Mesenchymal stem cell (in vitro differentiated cells and primary cell): Measurements from ENCODE around the gene GRIN1.

ENCODE experiments used
- DNase-seq: peaks from one replicate; pipeline ENCODE4 v3.0.0-alpha.2; 2013
- H2AFZ ChIP-seq: one replicate; pipeline ENCODE4 v1.6.1; 2013; ENCODE audit warnings: low read depth, mild to moderate bottlenecking, control low read depth, inconsistent platforms, low read length, moderate library complexity
- H2AK5ac ChIP-seq: 2 replicates; pipeline ENCODE4 v1.6.1; 2013; ENCODE audit warnings: low read length, moderate library complexity, mild to moderate bottlenecking, inconsistent platforms; ENCODE audit not compliant: severe bottlenecking
- H2BK120ac ChIP-seq: one replicate; pipeline ENCODE4 v1.6.1; 2013; ENCODE audit warnings: low read depth, mild to moderate bottlenecking, inconsistent platforms, low read length, moderate library complexity
- H2BK12ac ChIP-seq, 2 experiments: one replicate each; pipeline ENCODE4 v1.6.1; 2013; ENCODE audit warnings: inconsistent platforms in 2 of 2, low read length in 2 of 2, mild to moderate bottlenecking in 2 of 2, moderate library complexity in 2 of 2, control low read depth in 1 of 2
- H2BK15ac ChIP-seq: one replicate; pipeline ENCODE4 v1.6.1; 2013; ENCODE audit warnings: mild to moderate bottlenecking, low read depth, inconsistent platforms; ENCODE audit not compliant: poor library complexity, severe bottlenecking
- H2BK5ac ChIP-seq: 2 replicates; pipeline ENCODE4 v1.6.1; 2013; ENCODE audit warnings: low read depth, mild to moderate bottlenecking, low read length, control low read depth, inconsistent platforms; ENCODE audit not compliant: poor library complexity, severe bottlenecking
- H3K14ac ChIP-seq, 2 experiments: one replicate each; pipeline ENCODE4 v1.6.1; 2013; ENCODE audit warnings: inconsistent platforms in 2 of 2, low read length in 2 of 2, control low read depth in 1 of 2, mild to moderate bottlenecking in 1 of 2, moderate library complexity in 1 of 2
- H3K18ac ChIP-seq, 2 experiments: one replicate each; pipeline ENCODE4 v1.6.1; 2013; ENCODE audit warnings: inconsistent platforms in 2 of 2, low read length in 2 of 2, control low read depth in 1 of 2, low read depth in 1 of 2, mild to moderate bottlenecking in 1 of 2
- H3K23ac ChIP-seq, 2 experiments: one replicate each; pipeline ENCODE4 v1.6.1; 2013; ENCODE audit warnings: inconsistent platforms in 2 of 2, low read length in 2 of 2, mild to moderate bottlenecking in 2 of 2, moderate library complexity in 2 of 2, control low read depth in 1 of 2
- H3K27ac ChIP-seq: 2 replicates; pipeline ENCODE4 v1.5.1; 2013; ENCODE audit warnings: mild to moderate bottlenecking, moderate library complexity, low read length, control low read depth, inconsistent platforms; ENCODE audit not compliant: poor library complexity, severe bottlenecking
- H3K27me3 ChIP-seq, 2 experiments: 2 replicates each; pipeline versions ENCODE4 v1.6.1 to v1.7.0; 2013; ENCODE audit warnings: low read length in 2 of 2, mild to moderate bottlenecking in 2 of 2, moderate library complexity in 2 of 2, control low read depth in 1 of 2, inconsistent platforms in 1 of 2; ENCODE audit not compliant: control insufficient read depth in 1 of 2, insufficient read depth in 1 of 2
- H3K36me3 ChIP-seq, 2 experiments: 2 replicates each; pipeline versions ENCODE4 v1.6.1 to v1.7.0; 2013; ENCODE audit warnings: low read length in 2 of 2, control low read depth in 1 of 2, inconsistent platforms in 1 of 2, low read depth in 1 of 2, mild to moderate bottlenecking in 1 of 2; ENCODE audit not compliant: insufficient read depth in 2 of 2, control insufficient read depth in 1 of 2
- H3K4ac ChIP-seq, 2 experiments: one replicate each; pipeline ENCODE4 v1.6.1; 2013; ENCODE audit warnings: inconsistent platforms in 2 of 2, low read length in 2 of 2, mild to moderate bottlenecking in 2 of 2, moderate library complexity in 2 of 2, control low read depth in 1 of 2, low read depth in 1 of 2
- H3K4me1 ChIP-seq: 2 replicates; pipeline ENCODE4 v1.6.1; 2013; ENCODE audit warnings: low read depth, low read length, control low read depth; ENCODE audit not compliant: control insufficient read depth, insufficient read depth
- H3K4me2 ChIP-seq: 2 replicates; pipeline ENCODE4 v1.6.1; 2013; ENCODE audit warnings: low read length, mild to moderate bottlenecking, inconsistent platforms; ENCODE audit not compliant: poor library complexity, severe bottlenecking
- H3K4me3 ChIP-seq, 2 experiments: 2 replicates each; pipeline versions ENCODE4 v1.5.1 to v1.7.0; 2013; ENCODE audit warnings: low read length in 2 of 2, mild to moderate bottlenecking in 2 of 2, control low read depth in 1 of 2, low read depth in 1 of 2; ENCODE audit not compliant: insufficient read depth in 1 of 2
- H3K79me1 ChIP-seq: replicated peaks from 2 replicates; pipeline ENCODE4 v1.6.1; 2013; ENCODE audit warnings: mild to moderate bottlenecking, control low read depth, low read length, inconsistent platforms; ENCODE audit not compliant: poor library complexity, severe bottlenecking
- H3K9ac ChIP-seq: 2 replicates; pipeline ENCODE4 v1.7.0; 2013; ENCODE audit warnings: mild to moderate bottlenecking, low read length, moderate library complexity
- H3K9me3 ChIP-seq: 2 replicates; pipeline ENCODE4 v1.7.0; 2013; ENCODE audit warnings: mild to moderate bottlenecking, low read length; ENCODE audit not compliant: control insufficient read depth
- H4K8ac ChIP-seq: one replicate; pipeline ENCODE4 v1.6.1; 2013; ENCODE audit warnings: inconsistent platforms, mild to moderate bottlenecking, low read length, moderate library complexity
- H4K91ac ChIP-seq: one replicate; pipeline ENCODE4 v1.6.1; 2013; ENCODE audit warnings: mild to moderate bottlenecking, low read length, inconsistent platforms
- WGBS: methylation state at CpG from one replicate; pipeline ENCODE4 v1.1.7; 2013; ENCODE audit warnings: mixed read lengths; 5-methylcytosine and 5-hydroxymethylcytosine counted together

The GRIN1 gene

DNA sequence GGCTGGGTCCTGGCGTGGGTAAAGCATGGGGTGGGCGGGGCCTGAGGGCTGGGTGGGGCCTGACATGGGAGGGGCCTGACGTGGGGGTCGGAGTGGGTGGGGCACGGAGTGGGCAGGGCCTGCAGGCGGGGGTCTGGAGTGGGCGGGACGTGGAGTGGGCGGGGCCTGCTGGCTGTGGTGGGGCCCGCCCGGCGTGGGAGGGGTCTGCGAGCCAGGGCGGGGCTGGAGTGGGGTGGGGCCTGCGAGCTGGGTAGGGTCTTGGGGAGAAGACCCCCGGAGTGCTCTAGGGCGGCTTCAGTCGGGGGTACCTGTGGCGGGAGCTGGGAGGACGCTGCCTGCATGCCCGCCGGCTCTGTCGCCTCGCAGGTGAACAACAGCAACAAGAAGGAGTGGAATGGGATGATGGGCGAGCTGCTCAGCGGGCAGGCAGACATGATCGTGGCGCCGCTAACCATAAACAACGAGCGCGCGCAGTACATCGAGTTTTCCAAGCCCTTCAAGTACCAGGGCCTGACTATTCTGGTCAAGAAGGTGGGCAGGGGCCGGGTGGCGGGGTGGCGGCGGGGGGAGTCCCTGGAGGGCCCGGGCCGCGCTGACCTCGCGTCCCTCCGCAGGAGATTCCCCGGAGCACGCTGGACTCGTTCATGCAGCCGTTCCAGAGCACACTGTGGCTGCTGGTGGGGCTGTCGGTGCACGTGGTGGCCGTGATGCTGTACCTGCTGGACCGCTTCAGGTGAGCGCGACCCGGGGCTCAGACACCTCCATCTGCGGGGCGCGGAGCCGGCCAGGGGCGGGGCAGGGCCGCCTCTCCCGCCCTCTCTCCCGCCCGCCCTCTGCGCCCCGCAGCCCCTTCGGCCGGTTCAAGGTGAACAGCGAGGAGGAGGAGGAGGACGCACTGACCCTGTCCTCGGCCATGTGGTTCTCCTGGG is 22.9 kb downstream of the GRIN1 start:
- no peak overlapping the region for H3K9ac ChIP-seq
- no peak overlapping the region for H2BK15ac ChIP-seq
- H3K9me3 ChIP-seq, result no peaks in the 10 kb centered on the region
- no peak overlapping the region for H2AFZ ChIP-seq
- H2AK5ac ChIP-seq, result no peak overlapping the region
- no peak overlapping the region for H3K18ac ChIP-seq
- H3K27ac ChIP-seq, result no peak overlapping the region
- no peak overlapping the region for H3K14ac ChIP-seq
- no peaks in the 10 kb centered on the region for H3K79me1 ChIP-seq
- no peaks in the 10 kb centered on the region for H3K36me3 ChIP-seq
- no peak overlapping the region for H4K91ac ChIP-seq
- no peak for DNase-seq
- H4K8ac ChIP-seq, result no peak overlapping the region
- 12% methylated on average over 60 of the region's 71 CpGs for WGBS
- no peak overlapping the region for H2BK120ac ChIP-seq
- no peak overlapping the region for H3K4me3 ChIP-seq
- peaks cover 86 to 97% of the 10 kb centered on the region in 2 experiments for H3K27me3 ChIP-seq
- H3K23ac ChIP-seq, result no peak overlapping the region
- peaks cover 20% of the 10 kb centered on the region for H3K4me1 ChIP-seq
- no peak overlapping the region for H3K4ac ChIP-seq
- H3K4me2 ChIP-seq, result peak overlapping the region; percentile 33
- H2BK5ac ChIP-seq, result no peak overlapping the region
- no peak overlapping the region for H2BK12ac ChIP-seq

DNA sequence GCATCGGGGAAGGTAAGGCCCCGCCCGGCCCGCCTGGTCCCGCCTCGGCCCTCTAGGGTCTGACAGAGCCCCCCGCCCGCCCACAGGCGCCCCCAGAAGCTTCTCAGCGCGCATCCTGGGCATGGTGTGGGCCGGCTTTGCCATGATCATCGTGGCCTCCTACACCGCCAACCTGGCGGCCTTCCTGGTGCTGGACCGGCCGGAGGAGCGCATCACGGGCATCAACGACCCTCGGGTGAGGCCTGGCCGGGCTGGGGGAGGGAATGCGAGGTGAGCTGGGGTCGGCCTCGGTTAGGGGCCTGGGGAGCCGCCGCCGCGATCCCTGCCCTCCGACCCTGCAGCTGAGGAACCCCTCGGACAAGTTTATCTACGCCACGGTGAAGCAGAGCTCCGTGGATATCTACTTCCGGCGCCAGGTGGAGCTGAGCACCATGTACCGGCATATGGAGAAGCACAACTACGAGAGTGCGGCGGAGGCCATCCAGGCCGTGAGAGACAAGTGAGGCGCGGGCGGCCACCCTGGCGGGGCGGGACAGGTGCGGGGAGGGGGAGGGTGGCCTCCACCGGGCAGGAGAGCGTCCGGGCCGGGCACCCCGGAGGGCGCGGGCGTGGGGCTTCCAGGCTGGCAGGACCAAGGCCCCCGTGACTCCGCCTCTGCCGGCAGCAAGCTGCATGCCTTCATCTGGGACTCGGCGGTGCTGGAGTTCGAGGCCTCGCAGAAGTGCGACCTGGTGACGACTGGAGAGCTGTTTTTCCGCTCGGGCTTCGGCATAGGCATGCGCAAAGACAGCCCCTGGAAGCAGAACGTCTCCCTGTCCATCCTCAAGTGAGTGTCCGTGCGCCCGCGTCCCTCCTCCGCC is 23.8 kb downstream of the GRIN1 start:
- 9% methylated on average over 68 of the region's 74 CpGs for WGBS
- H4K8ac ChIP-seq, result no peak overlapping the region
- H2AK5ac ChIP-seq, result no peak overlapping the region
- no peak overlapping the region for H2BK12ac ChIP-seq
- H3K27ac ChIP-seq, result no peak overlapping the region
- no peaks in the 10 kb centered on the region for H3K9me3 ChIP-seq
- H3K27me3 ChIP-seq, result peaks cover 83 to 96% of the 10 kb centered on the region in 2 experiments
- no peak overlapping the region for H3K23ac ChIP-seq
- H3K4ac ChIP-seq, result no peak overlapping the region
- H4K91ac ChIP-seq, result no peak overlapping the region
- no peaks in the 10 kb centered on the region for H3K36me3 ChIP-seq
- no peak overlapping the region for H2BK15ac ChIP-seq
- H3K4me2 ChIP-seq, result peak overlapping the region; percentile 41
- peaks cover 19% of the 10 kb centered on the region for H3K4me1 ChIP-seq
- DNase-seq, result peak; percentile 16
- H3K18ac ChIP-seq, result no peak overlapping the region
- peak overlapping the region in 1 of 2 experiments; percentile 4 for H3K4me3 ChIP-seq
- no peak overlapping the region for H2AFZ ChIP-seq
- no peak overlapping the region for H2BK120ac ChIP-seq
- H3K79me1 ChIP-seq, result no peaks in the 10 kb centered on the region
- H3K9ac ChIP-seq, result no peak overlapping the region
- no peak overlapping the region for H3K14ac ChIP-seq
- no peak overlapping the region for H2BK5ac ChIP-seq

DNA sequence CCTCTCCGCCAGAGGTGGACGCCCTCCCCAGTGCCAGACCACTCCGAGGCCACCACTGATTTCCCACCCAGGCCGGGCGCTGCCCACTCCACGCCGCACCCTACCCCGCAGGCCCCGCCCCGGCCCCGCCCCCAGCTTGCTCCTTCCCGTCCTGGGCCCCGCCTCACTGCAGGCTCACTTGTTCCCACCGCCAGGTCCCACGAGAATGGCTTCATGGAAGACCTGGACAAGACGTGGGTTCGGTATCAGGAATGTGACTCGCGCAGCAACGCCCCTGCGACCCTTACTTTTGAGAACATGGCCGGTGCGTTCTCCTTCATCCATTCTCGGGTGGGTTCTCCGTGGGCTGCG is 24.4 kb downstream of the GRIN1 start:
- no peak overlapping the region for H2BK15ac ChIP-seq
- peaks cover 25% of the 10 kb centered on the region for H3K4me1 ChIP-seq
- H3K4me3 ChIP-seq, result no peak overlapping the region
- H4K91ac ChIP-seq, result no peak overlapping the region
- H3K14ac ChIP-seq, result no peak overlapping the region
- H2AFZ ChIP-seq, result no peak overlapping the region
- 39% methylated on average over 26 of the region's 26 CpGs for WGBS
- no peak overlapping the region for H3K23ac ChIP-seq
- no peak overlapping the region for H2BK5ac ChIP-seq
- no peak overlapping the region for H2BK12ac ChIP-seq
- no peak overlapping the region for H3K27ac ChIP-seq
- H3K18ac ChIP-seq, result no peak overlapping the region
- no peak overlapping the region for H3K4ac ChIP-seq
- no peak overlapping the region for H2BK120ac ChIP-seq
- no peak overlapping the region for H3K4me2 ChIP-seq
- no peaks in the 10 kb centered on the region for H3K36me3 ChIP-seq
- H3K27me3 ChIP-seq, result peaks cover 82 to 96% of the 10 kb centered on the region in 2 experiments
- no peak overlapping the region for H3K9ac ChIP-seq
- H3K79me1 ChIP-seq, result no peaks in the 10 kb centered on the region
- DNase-seq, result no peak
- H2AK5ac ChIP-seq, result no peak overlapping the region
- H4K8ac ChIP-seq, result no peak overlapping the region
- H3K9me3 ChIP-seq, result no peaks in the 10 kb centered on the region

DNA sequence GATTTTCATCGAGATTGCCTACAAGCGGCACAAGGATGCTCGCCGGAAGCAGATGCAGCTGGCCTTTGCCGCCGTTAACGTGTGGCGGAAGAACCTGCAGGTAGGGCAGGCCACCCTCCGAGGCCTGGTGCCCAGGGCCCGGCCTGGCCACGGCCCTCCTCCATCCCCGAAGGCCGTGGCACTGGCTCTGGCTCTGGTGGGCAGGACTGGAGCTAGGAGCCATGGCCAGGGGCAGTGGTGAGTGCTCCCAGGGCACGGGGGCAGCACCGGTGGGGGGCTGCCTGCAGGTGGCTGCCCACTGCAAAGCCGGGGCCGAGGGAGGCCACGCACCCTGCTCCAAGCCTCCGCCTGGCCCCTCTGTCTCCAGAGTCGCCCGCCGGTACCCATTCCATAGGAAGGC is 24.9 kb downstream of the GRIN1 start:
- Histone ChIP-seq H3K14ac (no peak overlapping the region), H2BK12ac (no peak overlapping the region), H2AFZ (no peak overlapping the region), H3K23ac (no peak overlapping the region), H3K4me2 (no peak overlapping the region), H3K4me1 (peaks cover 30% of the 10 kb centered on the region), H3K4ac (no peak overlapping the region), H3K79me1 (no peaks in the 10 kb centered on the region), H3K27ac (no peak overlapping the region), H2BK5ac (no peak overlapping the region), H3K4me3 (no peak overlapping the region), H3K27me3 (peaks cover 78 to 95% of the 10 kb centered on the region in 2 experiments), H2BK120ac (no peak overlapping the region), H3K36me3 (no peaks in the 10 kb centered on the region), H3K18ac (no peak overlapping the region), H3K9me3 (no peaks in the 10 kb centered on the region), H2AK5ac (no peak overlapping the region), H4K91ac (no peak overlapping the region), H3K9ac (no peak overlapping the region), H2BK15ac (no peak overlapping the region), H4K8ac (no peak overlapping the region)
- WGBS, result 93% methylated on average over 22 of the region's 22 CpGs
- no peak for DNase-seq
